ENCODE results near the gene DCN. TPM values are rescaled to one million over a fixed set of nuclear protein-coding genes. Genes with fewer than 3 reads are reported as not detected.

Gene DCN
- total RNA-seq, 2 donors from 2014 or later = 79.0 to 240 TPM

DNA sequence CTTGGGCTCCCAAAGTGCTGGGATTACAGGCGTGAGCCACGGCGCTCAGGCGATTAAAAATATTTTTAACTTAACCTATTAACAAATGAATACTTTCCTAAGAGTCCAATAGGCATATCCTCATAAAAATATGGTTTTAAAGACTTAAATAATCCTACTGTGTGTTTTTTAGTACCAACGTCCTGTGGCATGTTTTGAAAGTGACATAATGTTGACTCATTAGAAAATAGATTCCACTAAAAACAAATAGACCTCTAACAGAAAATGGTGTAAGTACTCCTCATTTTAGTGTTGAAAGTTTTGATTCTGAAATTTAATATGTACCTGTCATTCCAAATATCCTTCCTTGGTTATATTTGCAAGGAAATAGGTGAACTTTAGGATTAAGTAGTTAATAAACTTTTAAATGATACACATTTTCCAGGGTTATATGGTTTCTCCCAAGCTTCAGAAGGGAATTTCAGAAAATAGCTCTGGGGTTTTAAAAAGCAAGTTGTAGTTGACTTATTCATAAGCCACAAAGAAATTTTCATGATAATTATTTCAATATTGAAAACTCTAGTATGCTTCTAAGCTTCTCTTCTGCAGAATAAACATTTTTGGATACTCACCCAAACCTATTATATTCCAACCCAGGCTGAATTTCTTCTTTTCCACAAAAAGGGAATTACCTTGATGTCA lies 59.2 kb downstream of the DCN start:
- Histone ChIP-seq H3K27me3 (no peaks in the 10 kb centered on the region), H3K4me3 (no peak overlapping the region), H3K9me3 (no peaks in the 10 kb centered on the region), H3K36me3 (no peaks in the 10 kb centered on the region), H3K4me1 (no peaks in the 10 kb centered on the region), H3K9ac (ENCODE audit: low read depth in 2 of 2, low read length in 2 of 2) (no peak overlapping the region), H3K27ac (no peak overlapping the region)
- TF ChIP-seq CTCF (IDR thresholded peaks at IDR 0.05) = no peak
- intact Hi-C loops (cut with DNase I) = no loop called here
- no peak for DNase-seq

DNA sequence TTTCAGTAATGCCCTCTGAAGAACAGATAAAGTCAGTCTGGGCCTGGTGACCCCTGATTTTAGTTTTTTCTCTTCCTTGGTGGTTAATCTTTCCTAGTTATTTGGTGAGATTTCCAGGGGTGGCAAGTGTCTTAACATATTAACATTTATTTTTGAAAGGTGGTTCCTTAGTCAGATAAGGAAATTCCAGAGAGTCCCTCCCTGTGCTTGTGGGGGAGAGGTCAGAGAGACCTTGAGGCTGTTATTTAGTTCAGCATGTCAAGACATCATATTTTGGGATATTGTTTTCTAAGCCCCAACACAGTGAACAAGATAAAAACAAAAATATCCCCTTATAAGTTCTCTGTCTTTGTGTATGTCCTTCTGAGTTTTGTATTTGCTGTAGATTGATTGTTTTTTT lies 61.8 kb downstream of the DCN start:
- intact Hi-C loops (cut with DNase I) = no loop called here
- no peak for DNase-seq
- H3K36me3 ChIP-seq = no peaks in the 10 kb centered on the region
- H3K9me3 ChIP-seq = no peaks in the 10 kb centered on the region
- H3K27me3 ChIP-seq = no peaks in the 10 kb centered on the region
- H3K9ac ChIP-seq (ENCODE audit: low read depth in 2 of 2, low read length in 2 of 2) = no peak overlapping the region
- no peaks in the 10 kb centered on the region for H3K4me1 ChIP-seq
- no peak overlapping the region for H3K4me3 ChIP-seq
- H3K27ac ChIP-seq = no peak overlapping the region
- TF ChIP-seq CTCF (IDR thresholded peaks at IDR 0.05) = no peak

- Histone ChIP-seq H3K27ac (no peak overlapping the region), H3K36me3 (no peaks in the 10 kb centered on the region), H3K9ac (ENCODE audit: low read depth in 2 of 2, low read length in 2 of 2) (no peak overlapping the region), H3K9me3 (no peaks in the 10 kb centered on the region), H3K4me1 (no peaks in the 10 kb centered on the region), H3K27me3 (no peaks in the 10 kb centered on the region), H3K4me3 (no peak overlapping the region)
- intact Hi-C loops (cut with DNase I) = no loop called here
- TF ChIP-seq CTCF (IDR thresholded peaks at IDR 0.05) = no peak
- no peak for DNase-seq
Measured at GRCh38 chr12:91119089-91119488, 63.5 kb downstream of the DCN start.

- Histone ChIP-seq H3K9ac (ENCODE audit: low read depth in 2 of 2, low read length in 2 of 2) (no peak overlapping the region), H3K4me1 (no peaks in the 10 kb centered on the region), H3K27me3 (no peaks in the 10 kb centered on the region), H3K36me3 (no peaks in the 10 kb centered on the region), H3K9me3 (no peaks in the 10 kb centered on the region), H3K27ac (no peak overlapping the region), H3K4me3 (no peak overlapping the region)
- no peak for DNase-seq
- intact Hi-C loops (cut with DNase I) = no loop called here
- TF ChIP-seq CTCF (IDR thresholded peaks at IDR 0.05) = no peak
Measured at GRCh38 chr12:91113621-91114020, 69.0 kb downstream of the DCN start.

DNA sequence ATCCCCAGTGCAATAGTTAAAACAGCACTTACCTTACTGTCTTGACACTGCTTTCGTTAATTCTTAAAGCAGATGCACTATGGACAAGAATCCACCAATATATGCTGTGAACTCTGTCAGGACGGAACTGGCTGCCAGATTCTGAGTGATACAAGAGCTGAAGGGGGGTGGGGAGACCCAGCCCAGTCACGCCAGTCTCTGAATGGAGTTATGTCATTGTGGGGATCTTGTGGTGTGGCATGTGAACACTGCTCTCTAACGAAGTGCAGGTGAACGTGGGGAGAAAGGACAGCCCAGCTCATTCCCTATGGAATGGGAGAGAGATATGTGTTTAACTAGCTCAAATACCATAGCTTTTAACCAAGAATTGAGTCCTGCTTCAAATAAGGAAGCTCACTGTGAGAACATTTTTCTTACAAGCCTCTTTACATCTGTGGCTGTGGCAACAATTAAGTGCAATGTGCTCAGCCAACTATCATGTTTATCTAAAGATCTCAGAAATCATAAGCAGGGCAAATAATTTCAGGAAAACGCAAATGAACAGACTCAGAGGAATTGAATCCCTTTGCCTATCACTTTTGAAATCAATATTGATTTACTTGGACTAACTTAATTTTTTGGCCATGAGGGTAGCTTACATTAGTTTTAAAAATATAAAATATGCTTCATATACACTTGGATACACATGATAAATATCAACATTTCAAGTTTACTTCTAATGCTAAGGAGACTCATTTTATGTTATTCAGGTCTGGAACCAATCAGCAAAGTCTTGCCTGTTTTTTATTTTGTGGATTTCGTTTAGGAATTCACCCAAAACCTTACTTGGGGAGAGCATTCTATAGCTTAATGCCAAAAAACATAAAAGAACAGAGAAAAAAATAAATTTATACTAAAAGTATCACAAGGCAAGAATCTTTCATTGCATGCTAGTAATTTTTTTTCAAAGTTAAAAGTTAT lies 71.0 kb downstream of the DCN start, which contains the start of gene LUM:
LUM (minus strand) TSS at position 129 of the 960 bp plus-strand sequence. CDS start 2,515 bp downstream, outside the sequence.
- Histone ChIP-seq H3K9ac (ENCODE audit: low read depth in 2 of 2, low read length in 2 of 2) (peak within 1 kb of the TSS; percentile 0 to 14), H3K27ac (peak within 1 kb of the TSS; percentile 2), H3K4me3 (no peak within 1 kb of the TSS), H3K36me3 (no peaks in the 10 kb centered on the region), H3K27me3 (no peaks in the 10 kb centered on the region), H3K4me1 (no peaks in the 10 kb centered on the region), H3K9me3 (no peaks in the 10 kb centered on the region)
- intact Hi-C loops (cut with DNase I) = no loop called here
- DNase-seq = peak; percentile 25
- no peak for TF ChIP-seq CTCF (IDR thresholded peaks at IDR 0.05)

Measured in colonic mucosa (tissue), 4 donors.